Astrocyte of the spinal cord (primary cell): ENCODE measurements around the gene SLC2A2.

ENCODE experiments used
- DNase-seq: peaks from one replicate; pipeline ENCODE4 v3.0.0; 2011; ENCODE audit warnings: low read depth, low spot score
- H3K4me3 ChIP-seq: 2 replicates; pipeline ENCODE4 v1.5.1; 2011; ENCODE audit warnings: low read depth, mild to moderate bottlenecking, low read length, moderate library complexity
- CTCF ChIP-seq: IDR thresholded peaks from 2 replicates; pipeline ENCODE4 v1.5.1; 2012; ENCODE audit warnings: low read depth, mild to moderate bottlenecking, low read length, inconsistent platforms
- in situ Hi-C: cut with HindIII; loops from 2 replicates; pipeline ENCODE4 v1.10.0; 2017; ENCODE audit warnings: low sequenced_read_pairs

SLC2A2 gene

GRCh38 chr3:170997961-170998913 is 28.3 kb downstream of the SLC2A2 start:
- TF ChIP-seq CTCF = no peak
- in situ Hi-C loops = no loop called here
- no peak overlapping the region for H3K4me3 ChIP-seq
- DNase-seq = peak; percentile 53

- in situ Hi-C loops = no loop called here
- no peak for TF ChIP-seq CTCF
- peak; percentile 29 for DNase-seq
- H3K4me3 ChIP-seq = no peak overlapping the region
These were observed 33.7 kb downstream of the SLC2A2 start for GRCh38 chr3:170992854-170993253.

GRCh38 chr3:170991664-170992063 is 34.9 kb downstream of the SLC2A2 start:
- no peak overlapping the region for H3K4me3 ChIP-seq
- DNase-seq = no peak
- in situ Hi-C loops = no loop called here
- TF ChIP-seq CTCF = no peak

GRCh38 chr3:170989100-170989648 is 37.3 kb downstream of the SLC2A2 start:
- TF ChIP-seq CTCF = no peak
- no peak overlapping the region for H3K4me3 ChIP-seq
- in situ Hi-C loops = no loop called here
- no peak for DNase-seq

GRCh38 chr3:170988378-170988777 is 38.1 kb downstream of the SLC2A2 start:
- H3K4me3 ChIP-seq = no peak overlapping the region
- in situ Hi-C loops = no loop called here
- no peak for DNase-seq
- TF ChIP-seq CTCF = no peak

- TF ChIP-seq CTCF = no peak
- H3K4me3 ChIP-seq = no peak overlapping the region
- in situ Hi-C loops = no loop called here
- no peak for DNase-seq
These were observed 41.2 kb downstream of the SLC2A2 start for GRCh38 chr3:170985304-170985703.
